HL-60 (cell line): ENCODE results near the gene POMT2.

Source experiments
- POLR2AphosphoS5 ChIP-seq: IDR thresholded peaks from 2 replicates; pipeline ENCODE4 v1.6.1; 2012; ENCODE audit warnings: low read depth
- TF ChIP-seq, protein P1 (sequence below): IDR thresholded peaks from one replicate; pipeline ENCODE4 v1.5.1; 2011; ENCODE audit warnings: low read length, control low read depth, inconsistent platforms; ENCODE audit not compliant: insufficient read depth

DNA sequence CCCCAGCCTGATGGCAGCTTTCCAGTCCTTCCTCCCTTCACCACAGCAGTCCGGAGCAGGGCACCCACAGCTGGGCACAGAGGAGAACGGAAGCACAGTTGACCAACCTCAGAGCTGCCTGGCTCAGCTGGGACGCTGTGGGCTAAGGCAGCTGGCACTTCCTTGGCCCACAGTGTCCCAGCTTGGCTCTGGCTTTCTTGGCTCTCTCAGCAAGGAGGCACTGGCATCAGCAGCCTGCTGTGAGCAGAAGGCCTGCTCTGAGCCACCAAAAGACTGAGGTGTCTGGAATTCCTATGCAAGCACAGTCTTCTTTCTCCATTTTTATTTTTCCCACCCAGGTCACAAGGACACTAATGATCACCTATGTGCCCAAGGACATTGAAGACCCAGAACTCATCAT, 82.3 kb downstream of the POMT2 start:
- TF ChIP-seq, protein P1, sequence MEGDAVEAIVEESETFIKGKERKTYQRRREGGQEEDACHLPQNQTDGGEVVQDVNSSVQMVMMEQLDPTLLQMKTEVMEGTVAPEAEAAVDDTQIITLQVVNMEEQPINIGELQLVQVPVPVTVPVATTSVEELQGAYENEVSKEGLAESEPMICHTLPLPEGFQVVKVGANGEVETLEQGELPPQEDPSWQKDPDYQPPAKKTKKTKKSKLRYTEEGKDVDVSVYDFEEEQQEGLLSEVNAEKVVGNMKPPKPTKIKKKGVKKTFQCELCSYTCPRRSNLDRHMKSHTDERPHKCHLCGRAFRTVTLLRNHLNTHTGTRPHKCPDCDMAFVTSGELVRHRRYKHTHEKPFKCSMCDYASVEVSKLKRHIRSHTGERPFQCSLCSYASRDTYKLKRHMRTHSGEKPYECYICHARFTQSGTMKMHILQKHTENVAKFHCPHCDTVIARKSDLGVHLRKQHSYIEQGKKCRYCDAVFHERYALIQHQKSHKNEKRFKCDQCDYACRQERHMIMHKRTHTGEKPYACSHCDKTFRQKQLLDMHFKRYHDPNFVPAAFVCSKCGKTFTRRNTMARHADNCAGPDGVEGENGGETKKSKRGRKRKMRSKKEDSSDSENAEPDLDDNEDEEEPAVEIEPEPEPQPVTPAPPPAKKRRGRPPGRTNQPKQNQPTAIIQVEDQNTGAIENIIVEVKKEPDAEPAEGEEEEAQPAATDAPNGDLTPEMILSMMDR = no peak
- no peak for TF ChIP-seq POLR2AphosphoS5
